Trophoblast cell (in vitro differentiated cells and primary cell): ENCODE measurements around the gene TRMT10B.

Source experiments
- DNase-seq, 2 donors: peaks; one replicate each; pipeline ENCODE4 v3.0.0-alpha.2; 2016
- H2AFZ ChIP-seq: 2 replicates; pipeline ENCODE4 v1.6.1; 2013; ENCODE audit warnings: low read length, moderate library complexity, mild to moderate bottlenecking; ENCODE audit not compliant: insufficient read depth, poor library complexity
- H2AK5ac ChIP-seq: 2 replicates; pipeline ENCODE4 v1.6.1; 2013; ENCODE audit warnings: mild to moderate bottlenecking, low read length
- H2BK120ac ChIP-seq: 2 replicates; pipeline ENCODE4 v1.6.1; 2013; ENCODE audit warnings: low read length, mild to moderate bottlenecking, moderate library complexity; ENCODE audit not compliant: insufficient read depth, poor library complexity
- H2BK12ac ChIP-seq: 2 replicates; pipeline ENCODE4 v1.6.1; 2013; ENCODE audit warnings: mild to moderate bottlenecking, low read length, moderate library complexity
- H2BK5ac ChIP-seq: 2 replicates; pipeline ENCODE4 v1.6.1; 2013; ENCODE audit warnings: low read length, low read depth, moderate library complexity, mild to moderate bottlenecking; ENCODE audit not compliant: poor library complexity
- H3K14ac ChIP-seq: 2 replicates; pipeline ENCODE4 v1.6.1; 2013; ENCODE audit warnings: mild to moderate bottlenecking, low read length
- H3K18ac ChIP-seq: 2 replicates; pipeline ENCODE4 v1.6.1; 2013; ENCODE audit warnings: mild to moderate bottlenecking, low read length
- H3K23ac ChIP-seq: 2 replicates; pipeline ENCODE4 v1.6.1; 2013; ENCODE audit warnings: low read length
- H3K27ac ChIP-seq: 2 replicates; pipeline ENCODE4 v1.5.1; 2013; ENCODE audit warnings: low read depth, mild to moderate bottlenecking, inconsistent platforms, low read length, moderate library complexity
- H3K27me3 ChIP-seq: 2 replicates; pipeline ENCODE4 v1.6.1; 2013; ENCODE audit warnings: inconsistent platforms, mild to moderate bottlenecking, low read length, moderate library complexity; ENCODE audit not compliant: insufficient read depth
- H3K36me3 ChIP-seq, 2 experiments: 1 replicate in 1 of 2; 2 replicates in 1 of 2; pipeline ENCODE4 v1.6.1; 2013; ENCODE audit warnings: low read length in 2 of 2, mild to moderate bottlenecking in 2 of 2, moderate library complexity in 1 of 2; ENCODE audit not compliant: insufficient read depth in 2 of 2, control insufficient read depth in 1 of 2
- H3K4ac ChIP-seq: 2 replicates; pipeline ENCODE4 v1.6.1; 2013; ENCODE audit warnings: low read depth, mild to moderate bottlenecking, low read length, moderate library complexity
- H3K4me1 ChIP-seq, 2 experiments: 1 replicate in 1 of 2; 2 replicates in 1 of 2; pipeline ENCODE4 v1.6.1; 2013; ENCODE audit warnings: low read length in 2 of 2, mild to moderate bottlenecking in 2 of 2, moderate library complexity in 1 of 2; ENCODE audit not compliant: insufficient read depth in 2 of 2, control insufficient read depth in 1 of 2
- H3K4me2 ChIP-seq: 2 replicates; pipeline ENCODE4 v1.6.1; 2013; ENCODE audit warnings: inconsistent platforms, mild to moderate bottlenecking, low read length, moderate library complexity
- H3K4me3 ChIP-seq: 2 replicates; pipeline ENCODE4 v1.5.1; 2013; ENCODE audit warnings: mild to moderate bottlenecking, low read depth, low read length, inconsistent platforms
- H3K79me1 ChIP-seq: one replicate; pipeline ENCODE4 v1.6.1; 2013; ENCODE audit warnings: low read length
- H3K79me2 ChIP-seq: 2 replicates; pipeline ENCODE4 v1.6.1; 2013; ENCODE audit warnings: low read length, mild to moderate bottlenecking; ENCODE audit not compliant: control insufficient read depth, insufficient read depth, poor library complexity
- H3K9ac ChIP-seq: 2 replicates; pipeline ENCODE4 v1.6.1; 2013; ENCODE audit warnings: mild to moderate bottlenecking, low read length
- H3K9me3 ChIP-seq: 2 replicates; pipeline ENCODE4 v1.6.1; 2013; ENCODE audit warnings: low read depth, mild to moderate bottlenecking, control low read depth, inconsistent platforms, low read length; ENCODE audit not compliant: insufficient read depth
- H4K12ac ChIP-seq: 2 replicates; pipeline ENCODE4 v1.6.1; 2013; ENCODE audit warnings: low read depth, mild to moderate bottlenecking, low read length, moderate library complexity
- H4K8ac ChIP-seq: 2 replicates; pipeline ENCODE4 v1.6.1; 2013; ENCODE audit warnings: low read depth, mild to moderate bottlenecking, low read length, moderate library complexity
- H4K91ac ChIP-seq: one replicate; pipeline ENCODE4 v1.6.1; 2013; ENCODE audit warnings: low read depth, mild to moderate bottlenecking, low read length, moderate library complexity
- WGBS: extraction: QIAGEN DNeasy Blood & Tissue Kit; methylation state at CpG from one replicate; pipeline ENCODE4 v1.1.7; 2013; ENCODE audit warnings: missing lambda C conversion rate; ENCODE audit not compliant: insufficient read length, insufficient coverage; ENCODE audit errors: extremely low coverage; 5-methylcytosine and 5-hydroxymethylcytosine counted together

Gene TRMT10B

GRCh38 chr9:37827483-37828165, 74.0 kb downstream of the TRMT10B start:
- Histone ChIP-seq H2BK12ac (no peak overlapping the region), H3K4ac (no peak overlapping the region), H3K14ac (no peak overlapping the region), H3K4me3 (no peak overlapping the region), H3K79me1 (no peaks in the 10 kb centered on the region), H3K23ac (no peak overlapping the region), H3K9me3 (no peaks in the 10 kb centered on the region), H3K79me2 (no peaks in the 10 kb centered on the region), H2AFZ (no peak overlapping the region), H4K8ac (no peak overlapping the region), H3K27ac (no peak overlapping the region), H2AK5ac (no peak overlapping the region), H3K4me2 (no peak overlapping the region), H3K36me3 (peaks cover 7 to 10% of the 10 kb centered on the region in 2 experiments), H3K27me3 (no peaks in the 10 kb centered on the region), H2BK120ac (no peak overlapping the region), H4K12ac (no peak overlapping the region), H3K9ac (no peak overlapping the region), H3K4me1 (no peaks in the 10 kb centered on the region), H4K91ac (no peak overlapping the region), H2BK5ac (no peak overlapping the region), H3K18ac (no peak overlapping the region)
- no CpG with 5 or more reads among the region's 4 CpGs for WGBS
- no peak for DNase-seq
